ENCODE measurements around the gene CNTNAP2.
"Not testable (repeated sequence)": the region's sequence is repeated elsewhere in the genome, so short reads cannot be mapped to it uniquely, and the experiment has no call there.

Gene CNTNAP2

DNA sequence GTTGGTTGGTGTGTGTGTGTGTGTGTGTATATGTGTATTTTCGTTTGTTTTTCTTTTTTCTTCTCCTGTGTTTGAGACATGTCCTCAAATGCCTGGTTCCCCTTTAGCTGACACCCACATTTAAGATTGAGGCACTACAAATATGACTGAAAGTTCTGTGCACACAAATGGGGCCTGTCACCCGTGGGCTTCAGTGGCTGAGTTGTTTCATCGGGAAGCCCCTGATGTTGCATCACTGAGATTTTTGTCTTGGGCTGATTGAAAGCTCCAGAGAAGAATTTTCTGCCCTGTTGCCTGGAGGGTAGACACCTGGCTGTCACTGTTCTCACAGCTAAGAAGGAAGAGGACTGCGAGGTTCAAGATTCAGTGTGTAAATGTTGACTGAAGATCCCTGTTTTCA lies 2190.2 kb downstream of the CNTNAP2 start:
- H3K4me1 ChIP-seq (ENCODE audit: control insufficient read depth, insufficient read depth, low read length, poor library complexity, severe bottlenecking): no peaks in the 10 kb centered on the region

GRCh38 chr7:148318102-148318811 lies 2201.7 kb downstream of the CNTNAP2 start:
- no peak for DNase-seq
- H3K4me3 ChIP-seq (ENCODE audit: insufficient read depth, low read depth, low read length, poor library complexity, severe bottlenecking): no peak overlapping the region
- no peaks in the 10 kb centered on the region for H3K9me3 ChIP-seq (ENCODE audit: control insufficient read depth, low read length)
- no peaks in the 10 kb centered on the region for H3K36me3 ChIP-seq (ENCODE audit: control insufficient read depth, insufficient read depth, low read length)
- H3K4me1 ChIP-seq (ENCODE audit: control insufficient read depth, insufficient read depth, low read length, poor library complexity, severe bottlenecking): no peaks in the 10 kb centered on the region
- no peaks in the 10 kb centered on the region for H3K27me3 ChIP-seq (replicated peaks; ENCODE audit: control insufficient read depth, insufficient read depth, low read length, poor library complexity, severe bottlenecking)
- no peak overlapping the region for H3K27ac ChIP-seq (ENCODE audit: insufficient read depth, low read length, poor library complexity, severe bottlenecking)

More for the DNA sequence above, 2190.2 kb downstream of the CNTNAP2 start:
- H3K27ac ChIP-seq (ENCODE audit: insufficient read depth, low read length, poor library complexity, severe bottlenecking): no peak overlapping the region
- H3K9me3 ChIP-seq (ENCODE audit: control insufficient read depth, low read length): no peaks in the 10 kb centered on the region
- no peaks in the 10 kb centered on the region for H3K36me3 ChIP-seq (ENCODE audit: control insufficient read depth, insufficient read depth, low read length)
- no peaks in the 10 kb centered on the region for H3K27me3 ChIP-seq (replicated peaks; ENCODE audit: control insufficient read depth, insufficient read depth, low read length, poor library complexity, severe bottlenecking)
- H3K4me3 ChIP-seq (ENCODE audit: insufficient read depth, low read depth, low read length, poor library complexity, severe bottlenecking): no peak overlapping the region
- no peak for DNase-seq

DNA sequence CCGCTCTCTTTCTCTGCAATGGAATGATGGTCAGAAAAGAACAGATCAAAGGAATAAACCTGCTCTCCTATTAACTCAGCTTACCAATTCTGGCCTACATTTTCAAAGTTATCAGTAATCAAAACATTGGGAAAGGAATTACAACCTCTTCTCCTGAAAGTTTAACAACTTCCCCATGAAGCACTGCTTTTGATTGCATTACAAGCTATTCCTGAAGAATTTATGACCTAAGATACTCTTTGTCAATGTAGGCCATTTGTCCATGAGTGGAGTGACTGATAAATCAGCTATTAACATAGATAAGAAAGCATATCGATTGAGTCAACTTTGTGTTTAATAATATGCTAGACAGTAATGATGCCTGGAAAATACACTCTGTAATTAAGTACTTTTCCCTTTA lies 2202.2 kb downstream of the CNTNAP2 start:
- Histone ChIP-seq H3K36me3 (ENCODE audit: control insufficient read depth, insufficient read depth, low read length) (no peaks in the 10 kb centered on the region), H3K4me1 (ENCODE audit: control insufficient read depth, insufficient read depth, low read length, poor library complexity, severe bottlenecking) (no peaks in the 10 kb centered on the region), H3K4me3 (ENCODE audit: insufficient read depth, low read depth, low read length, poor library complexity, severe bottlenecking) (no peak overlapping the region), H3K27ac (ENCODE audit: insufficient read depth, low read length, poor library complexity, severe bottlenecking) (no peak overlapping the region), H3K27me3 (replicated peaks; ENCODE audit: control insufficient read depth, insufficient read depth, low read length, poor library complexity, severe bottlenecking) (no peaks in the 10 kb centered on the region), H3K9me3 (ENCODE audit: control insufficient read depth, low read length) (no peaks in the 10 kb centered on the region)
- DNase-seq: no peak

DNA sequence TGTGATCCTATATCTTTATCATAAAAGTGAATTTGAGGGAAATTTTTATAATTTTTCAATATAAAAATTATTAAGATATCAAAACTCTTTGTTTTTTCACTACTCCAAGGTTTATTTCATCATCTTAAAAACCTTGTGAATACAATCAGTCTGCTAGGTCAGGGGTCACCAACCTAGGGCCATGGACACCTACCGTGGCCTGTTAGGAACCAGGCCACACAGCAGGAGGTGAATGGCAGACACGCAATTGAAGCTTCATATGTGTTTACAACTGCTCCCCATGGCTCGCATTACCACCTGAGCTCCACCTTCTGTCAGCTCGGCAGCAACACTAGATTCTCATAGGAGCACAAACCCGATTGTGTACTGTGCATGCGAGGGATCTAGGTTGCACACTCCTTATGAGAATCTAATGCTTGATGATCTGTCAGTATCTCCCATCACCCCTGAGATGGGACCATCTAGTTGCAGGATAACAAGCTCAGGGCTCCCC lies 2202.8 kb downstream of the CNTNAP2 start:
- Histone ChIP-seq H3K9me3 (ENCODE audit: control insufficient read depth, low read length) (no peaks in the 10 kb centered on the region), H3K36me3 (ENCODE audit: control insufficient read depth, insufficient read depth, low read length) (no peaks in the 10 kb centered on the region)

GRCh38 chr7:148325208-148325607 lies 2208.6 kb downstream of the CNTNAP2 start:
- no peak overlapping the region for H3K4me3 ChIP-seq (ENCODE audit: insufficient read depth, low read depth, low read length, poor library complexity, severe bottlenecking)

More for the DNA sequence above, 2202.8 kb downstream of the CNTNAP2 start:
- Histone ChIP-seq H3K27me3 (replicated peaks; ENCODE audit: control insufficient read depth, insufficient read depth, low read length, poor library complexity, severe bottlenecking) (no peaks in the 10 kb centered on the region), H3K4me3 (ENCODE audit: insufficient read depth, low read depth, low read length, poor library complexity, severe bottlenecking) (no peak overlapping the region), H3K27ac (ENCODE audit: insufficient read depth, low read length, poor library complexity, severe bottlenecking) (no peak overlapping the region), H3K4me1 (ENCODE audit: control insufficient read depth, insufficient read depth, low read length, poor library complexity, severe bottlenecking) (no peaks in the 10 kb centered on the region)
- DNase-seq: no peak

GRCh38 chr7:148327379-148327778 lies 2210.8 kb downstream of the CNTNAP2 start:
- Histone ChIP-seq H3K4me1 (ENCODE audit: control insufficient read depth, insufficient read depth, low read length, poor library complexity, severe bottlenecking) (no peaks in the 10 kb centered on the region), H3K36me3 (ENCODE audit: control insufficient read depth, insufficient read depth, low read length) (no peaks in the 10 kb centered on the region), H3K27ac (ENCODE audit: insufficient read depth, low read length, poor library complexity, severe bottlenecking) (no peak overlapping the region), H3K27me3 (replicated peaks; ENCODE audit: control insufficient read depth, insufficient read depth, low read length, poor library complexity, severe bottlenecking) (no peaks in the 10 kb centered on the region), H3K4me3 (ENCODE audit: insufficient read depth, low read depth, low read length, poor library complexity, severe bottlenecking) (no peak overlapping the region), H3K9me3 (ENCODE audit: control insufficient read depth, low read length) (no peaks in the 10 kb centered on the region)
- no peak for DNase-seq

More at GRCh38 chr7:148325208-148325607, 2208.6 kb downstream of the CNTNAP2 start:
- Histone ChIP-seq H3K36me3 (ENCODE audit: control insufficient read depth, insufficient read depth, low read length) (no peaks in the 10 kb centered on the region), H3K4me1 (ENCODE audit: control insufficient read depth, insufficient read depth, low read length, poor library complexity, severe bottlenecking) (no peaks in the 10 kb centered on the region), H3K27me3 (replicated peaks; ENCODE audit: control insufficient read depth, insufficient read depth, low read length, poor library complexity, severe bottlenecking) (no peaks in the 10 kb centered on the region), H3K9me3 (ENCODE audit: control insufficient read depth, low read length) (no peaks in the 10 kb centered on the region), H3K27ac (ENCODE audit: insufficient read depth, low read length, poor library complexity, severe bottlenecking) (no peak overlapping the region)
- DNase-seq: no peak

- no peaks in the 10 kb centered on the region for H3K36me3 ChIP-seq (ENCODE audit: control insufficient read depth, insufficient read depth, low read length)
- no peak for DNase-seq
- H3K4me1 ChIP-seq (ENCODE audit: control insufficient read depth, insufficient read depth, low read length, poor library complexity, severe bottlenecking): no peaks in the 10 kb centered on the region
- H3K27ac ChIP-seq (ENCODE audit: insufficient read depth, low read length, poor library complexity, severe bottlenecking): no peak overlapping the region
- no peak overlapping the region for H3K4me3 ChIP-seq (ENCODE audit: insufficient read depth, low read depth, low read length, poor library complexity, severe bottlenecking)
- no peaks in the 10 kb centered on the region for H3K9me3 ChIP-seq (ENCODE audit: control insufficient read depth, low read length)
- H3K27me3 ChIP-seq (replicated peaks; ENCODE audit: control insufficient read depth, insufficient read depth, low read length, poor library complexity, severe bottlenecking): no peaks in the 10 kb centered on the region
These were observed 2212.3 kb downstream of the CNTNAP2 start for GRCh38 chr7:148328906-148329305.

GRCh38 chr7:148330124-148330818 lies 2213.7 kb downstream of the CNTNAP2 start:
- Histone ChIP-seq H3K9me3 (ENCODE audit: control insufficient read depth, low read length) (no peaks in the 10 kb centered on the region), H3K4me3 (ENCODE audit: insufficient read depth, low read depth, low read length, poor library complexity, severe bottlenecking) (no peak overlapping the region), H3K27ac (ENCODE audit: insufficient read depth, low read length, poor library complexity, severe bottlenecking) (no peak overlapping the region), H3K36me3 (ENCODE audit: control insufficient read depth, insufficient read depth, low read length) (no peaks in the 10 kb centered on the region), H3K4me1 (ENCODE audit: control insufficient read depth, insufficient read depth, low read length, poor library complexity, severe bottlenecking) (no peaks in the 10 kb centered on the region), H3K27me3 (replicated peaks; ENCODE audit: control insufficient read depth, insufficient read depth, low read length, poor library complexity, severe bottlenecking) (no peaks in the 10 kb centered on the region)
- no peak for DNase-seq

DNA sequence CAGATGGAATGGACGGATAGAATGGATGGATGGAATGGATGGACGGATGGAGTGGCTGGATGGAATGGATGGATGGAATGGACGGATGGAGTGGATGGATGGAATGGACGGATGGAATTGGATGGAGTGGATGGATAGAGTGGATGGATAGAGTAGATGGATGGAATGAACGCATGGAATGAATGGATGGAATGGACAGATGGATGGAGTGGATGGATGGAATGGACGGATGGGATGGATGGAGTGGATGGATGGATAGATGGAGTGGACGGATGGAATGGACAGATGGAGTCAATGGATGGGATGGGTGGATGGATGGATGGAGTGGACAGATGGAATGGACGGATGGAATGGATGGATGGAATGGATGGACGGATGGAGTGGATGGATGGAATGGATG lies 2214.2 kb downstream of the CNTNAP2 start:
- no peaks in the 10 kb centered on the region for H3K36me3 ChIP-seq (ENCODE audit: control insufficient read depth, insufficient read depth, low read length)
- DNase-seq: no peak
- H3K27ac ChIP-seq (ENCODE audit: insufficient read depth, low read length, poor library complexity, severe bottlenecking): no peak overlapping the region
- no peaks in the 10 kb centered on the region for H3K27me3 ChIP-seq (replicated peaks; ENCODE audit: control insufficient read depth, insufficient read depth, low read length, poor library complexity, severe bottlenecking)
- no peaks in the 10 kb centered on the region for H3K9me3 ChIP-seq (ENCODE audit: control insufficient read depth, low read length)
- H3K4me1 ChIP-seq (ENCODE audit: control insufficient read depth, insufficient read depth, low read length, poor library complexity, severe bottlenecking): no peaks in the 10 kb centered on the region
- no peak overlapping the region for H3K4me3 ChIP-seq (ENCODE audit: insufficient read depth, low read depth, low read length, poor library complexity, severe bottlenecking)

GRCh38 chr7:148331456-148331855 lies 2214.9 kb downstream of the CNTNAP2 start:
- not testable (repeated sequence) for H3K4me3 ChIP-seq (ENCODE audit: insufficient read depth, low read depth, low read length, poor library complexity, severe bottlenecking); H3K9me3 ChIP-seq (ENCODE audit: control insufficient read depth, low read length); H3K36me3 ChIP-seq (ENCODE audit: control insufficient read depth, insufficient read depth, low read length); DNase-seq; H3K27me3 ChIP-seq (replicated peaks; ENCODE audit: control insufficient read depth, insufficient read depth, low read length, poor library complexity, severe bottlenecking); H3K27ac ChIP-seq (ENCODE audit: insufficient read depth, low read length, poor library complexity, severe bottlenecking); H3K4me1 ChIP-seq (ENCODE audit: control insufficient read depth, insufficient read depth, low read length, poor library complexity, severe bottlenecking)
